Measurements from ENCODE around the gene THRAP3.

THRAP3 gene

DNA sequence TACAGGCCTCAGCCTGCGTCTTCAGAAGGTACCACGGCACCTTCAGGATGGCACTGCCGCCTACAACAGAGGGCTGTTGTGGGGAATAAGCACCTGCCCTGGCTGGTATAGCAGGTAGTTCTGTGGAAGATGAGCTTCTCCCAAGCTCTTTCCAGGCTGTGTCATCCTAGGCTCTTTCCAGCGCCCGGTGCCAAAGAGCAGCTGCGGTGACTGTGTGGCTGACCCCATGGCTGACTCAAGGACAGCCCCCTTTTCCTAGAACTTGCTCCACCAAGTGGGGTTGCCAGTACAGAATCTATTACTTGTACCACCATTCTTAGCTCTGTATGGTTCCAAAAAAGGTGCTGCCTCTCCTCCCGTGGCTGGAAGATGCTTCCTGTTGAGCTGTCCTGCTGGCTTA, 121.1 kb downstream of the THRAP3 start:
- DNase-seq (ENCODE audit: low read depth, low spot score), result no peak
- no peak overlapping the region for H3K4me3 ChIP-seq (ENCODE audit: low read depth, low read length)
- ChIA-PET CTCF (interaction anchor here (1.0 to 2.5 kb wide), 4 partner anchors 11 to 77 kb away, joined by 3 to 11 read pairs (median 5); no protein-coding TSS in a partner anchor), POLR2A (interaction anchor here (1.2 kb wide), 1 partner anchor 41 kb away, joined by 3 read pairs; no protein-coding TSS in a partner anchor)
- no peak for TF ChIP-seq CTCF (IDR thresholded peaks at IDR 0.05; ENCODE audit: insufficient read depth, low read length, missing control alignments)

- H3K4me3 ChIP-seq (ENCODE audit: low read depth, low read length), result no peak overlapping the region
- ChIA-PET POLR2A (interaction anchor here (0.7 kb wide), 1 partner anchor 19 kb away, joined by 3 read pairs; no protein-coding TSS in a partner anchor), CTCF (interaction anchor here (1.2 kb wide), 1 partner anchor 74 kb away, joined by 3 read pairs; no protein-coding TSS in a partner anchor)
- no peak for TF ChIP-seq CTCF (IDR thresholded peaks at IDR 0.05; ENCODE audit: insufficient read depth, low read length, missing control alignments)
- no peak for DNase-seq (ENCODE audit: low read depth, low spot score)
Measured at GRCh38 chr1:36346741-36347370, 122.6 kb downstream of the THRAP3 start.

GRCh38 chr1:36349241-36349671, 125.0 kb downstream of the THRAP3 start:
- H3K4me3 ChIP-seq (ENCODE audit: low read depth, low read length), result no peak overlapping the region
- TF ChIP-seq CTCF (IDR thresholded peaks at IDR 0.05; ENCODE audit: insufficient read depth, low read length, missing control alignments), result no peak
- POLR2A ChIA-PET, result interaction anchor here (2.2 to 5.4 kb wide), 3 partner anchors 28 to 38 kb away, joined by 5 to 44 read pairs (median 12); no protein-coding TSS in a partner anchor
- DNase-seq (ENCODE audit: low read depth, low spot score), result no peak
- CTCF ChIA-PET, result interaction anchor here (0.9 to 5.4 kb wide), 3 partner anchors 7 to 70 kb away, joined by 4 to 30 read pairs (median 29); no protein-coding TSS in a partner anchor

GRCh38 chr1:36349839-36350238, 125.6 kb downstream of the THRAP3 start:
- ChIA-PET POLR2A (interaction anchor here (0.6 to 5.4 kb wide), 4 partner anchors 28 to 37 kb away, joined by 4 to 44 read pairs (median 8); no protein-coding TSS in a partner anchor), CTCF (interaction anchor here (1.1 to 5.4 kb wide), 6 partner anchors 8 to 72 kb away, joined by 3 to 30 read pairs (median 6); partner anchors contain the start of gene EVA1B)
- no peak for TF ChIP-seq CTCF (IDR thresholded peaks at IDR 0.05; ENCODE audit: insufficient read depth, low read length, missing control alignments)
- no peak for DNase-seq (ENCODE audit: low read depth, low spot score)
- H3K4me3 ChIP-seq (ENCODE audit: low read depth, low read length), result no peak overlapping the region

DNA sequence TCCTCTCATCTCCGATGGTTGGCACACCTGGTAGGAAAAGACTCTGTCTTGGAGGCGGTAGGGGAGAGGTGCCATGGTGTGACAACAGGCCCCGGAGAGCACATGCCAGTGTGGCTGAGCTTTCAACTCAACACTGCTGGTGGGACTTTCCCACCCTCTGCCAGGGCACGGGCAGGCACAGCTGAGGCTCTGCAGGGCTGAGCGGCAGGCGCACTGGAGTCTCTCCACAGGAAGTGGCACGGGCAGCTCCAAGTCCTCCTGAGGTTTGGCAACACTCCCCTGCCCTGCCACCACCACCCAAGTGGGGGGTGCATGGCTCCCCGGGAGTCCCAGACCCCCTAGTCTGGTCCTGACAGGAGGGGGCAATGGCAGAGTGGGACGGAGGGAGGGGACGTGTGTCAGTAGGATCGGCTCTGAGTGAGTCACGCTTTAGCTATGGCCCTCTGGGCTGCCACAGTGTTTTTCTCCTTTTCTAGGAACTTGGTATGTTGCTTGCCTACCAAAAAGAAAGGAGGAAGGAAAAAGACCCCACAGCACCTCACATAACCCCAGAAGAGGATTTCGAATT, 126.5 kb downstream of the THRAP3 start:
- ChIA-PET CTCF (interaction anchor here (0.8 to 5.4 kb wide), 8 partner anchors 9 to 71 kb away, joined by 3 to 30 read pairs (median 5); partner anchors contain the start of gene EVA1B), POLR2A (interaction anchor here (0.6 to 5.4 kb wide), 8 partner anchors 16 to 201 kb away, joined by 3 to 44 read pairs (median 4); no protein-coding TSS in a partner anchor)
- DNase-seq (ENCODE audit: low read depth, low spot score), result no peak
- H3K4me3 ChIP-seq (ENCODE audit: low read depth, low read length), result peak overlapping the region; percentile 40
- TF ChIP-seq CTCF (IDR thresholded peaks at IDR 0.05; ENCODE audit: insufficient read depth, low read length, missing control alignments), result no peak
